ENCODE results near the gene RAP1GDS1. TPM values are rescaled to one million over a fixed set of nuclear protein-coding genes. Genes with fewer than 3 reads are reported as not detected.

The RAP1GDS1 gene
- total RNA-seq, 2 experiments from 2014 or later: 22.3 to 25.2 TPM

GRCh38 chr4:98298022-98298421 is 36.8 kb downstream of the RAP1GDS1 start:
- TF ChIP-seq CTCF (IDR thresholded peaks at IDR 0.05): no peak
- Mint-ChIP-seq H3K27ac (no peak overlapping the region), H3K4me3 (no peak overlapping the region), H3K27me3 (no peaks in the 10 kb centered on the region), H3K36me3 (ENCODE audit: low read depth) (peaks cover 85% of the 10 kb centered on the region), H3K4me1 (ENCODE audit: low read depth) (peaks cover 33% of the 10 kb centered on the region), H3K9me3 (peaks cover 3% of the 10 kb centered on the region)
- ATAC-seq (ENCODE audit: poor library complexity): no peak
- Histone ChIP-seq H3K27me3 (ENCODE audit: control insufficient read depth in 1 of 2, insufficient read depth in 2 of 2, low read length in 2 of 2) (no peaks in the 10 kb centered on the region), H3K27ac (ENCODE audit: low read depth in 1 of 2, low read length in 2 of 2) (no peak overlapping the region), H3K4me1 (ENCODE audit: insufficient read depth, low read length) (no peaks in the 10 kb centered on the region), H3K9me3 (ENCODE audit: control insufficient read depth in 1 of 2, insufficient read depth in 1 of 2, low read length in 2 of 2) (peaks cover 4 to 5% of the 10 kb centered on the region in 2 experiments), H3K36me3 (ENCODE audit: insufficient read depth, low read length) (peaks cover 17% of the 10 kb centered on the region), H3K4me3 (ENCODE audit: low read length) (no peak overlapping the region)
- DNase-seq: no peak
- POLR2A ChIA-PET: no interaction called here
- intact Hi-C loops (cut with DNase I, micrococcal nuclease): no loop called here
- CTCF ChIA-PET: interaction anchor here (0.6 kb wide), 1 partner anchor 222 kb away, joined by 3 read pairs; no protein-coding TSS in a partner anchor

- Histone ChIP-seq H3K4me3 (ENCODE audit: low read length) (no peak overlapping the region), H3K36me3 (ENCODE audit: insufficient read depth, low read length) (no peaks in the 10 kb centered on the region), H3K27me3 (ENCODE audit: control insufficient read depth in 1 of 2, insufficient read depth in 2 of 2, low read length in 2 of 2) (no peaks in the 10 kb centered on the region), H3K4me1 (ENCODE audit: insufficient read depth, low read length) (no peaks in the 10 kb centered on the region), H3K9me3 (ENCODE audit: control insufficient read depth in 1 of 2, insufficient read depth in 1 of 2, low read length in 2 of 2) (peaks cover 4 to 5% of the 10 kb centered on the region in 2 experiments), H3K27ac (ENCODE audit: low read depth in 1 of 2, low read length in 2 of 2) (no peak overlapping the region)
- Mint-ChIP-seq H3K36me3 (ENCODE audit: low read depth) (peaks cover 83% of the 10 kb centered on the region), H3K27ac (no peak overlapping the region), H3K4me3 (no peak overlapping the region), H3K9me3 (peaks cover 9% of the 10 kb centered on the region), H3K27me3 (no peaks in the 10 kb centered on the region), H3K4me1 (ENCODE audit: low read depth) (peaks cover 23% of the 10 kb centered on the region)
- intact Hi-C loops (cut with DNase I, micrococcal nuclease): no loop called here
- DNase-seq (no peak), ATAC-seq (ENCODE audit: poor library complexity) (no peak)
- ChIA-PET CTCF (no interaction called here), POLR2A (no interaction called here)
- no peak for TF ChIP-seq CTCF (IDR thresholded peaks at IDR 0.05)
These were observed 39.5 kb downstream of the RAP1GDS1 start for GRCh38 chr4:98300706-98301105.

- no peak for DNase-seq
- CTCF ChIA-PET: no interaction called here
- no peaks in the 10 kb centered on the region for H3K4me1 ChIP-seq (ENCODE audit: insufficient read depth, low read length)
These were observed 44.4 kb downstream of the RAP1GDS1 start for GRCh38 chr4:98305576-98305975.

More at GRCh38 chr4:98305576-98305975, 44.4 kb downstream of the RAP1GDS1 start:
- Histone ChIP-seq H3K36me3 (ENCODE audit: insufficient read depth, low read length) (no peaks in the 10 kb centered on the region), H3K4me3 (ENCODE audit: low read length) (no peak overlapping the region), H3K27ac (ENCODE audit: low read depth in 1 of 2, low read length in 2 of 2) (no peak overlapping the region), H3K27me3 (ENCODE audit: control insufficient read depth in 1 of 2, insufficient read depth in 2 of 2, low read length in 2 of 2) (no peaks in the 10 kb centered on the region), H3K9me3 (ENCODE audit: control insufficient read depth in 1 of 2, insufficient read depth in 1 of 2, low read length in 2 of 2) (peaks cover 4 to 5% of the 10 kb centered on the region in 2 experiments)
- no peak for TF ChIP-seq CTCF (IDR thresholded peaks at IDR 0.05)
- ATAC-seq (ENCODE audit: poor library complexity): no peak
- H3K4me3 Mint-ChIP-seq: no peak overlapping the region
- intact Hi-C loops (cut with DNase I, micrococcal nuclease): no loop called here
- POLR2A ChIA-PET: no interaction called here
- no peak overlapping the region for H3K27ac Mint-ChIP-seq
- H3K36me3 Mint-ChIP-seq (ENCODE audit: low read depth): peaks cover 44% of the 10 kb centered on the region
- peaks cover 22% of the 10 kb centered on the region for H3K4me1 Mint-ChIP-seq (ENCODE audit: low read depth)
- H3K9me3 Mint-ChIP-seq: peaks cover 6% of the 10 kb centered on the region
- H3K27me3 Mint-ChIP-seq: no peaks in the 10 kb centered on the region

Measured in CD4-positive, alpha-beta T cell (primary cell).